Spleen (tissue), 7 donors: ENCODE measurements around the gene DNAJB9.
"Not testable (repeated sequence)": the region's sequence is repeated elsewhere in the genome, so short reads cannot be mapped to it uniquely, and the experiment has no call there.

Source experiments
- POLR2A ChIP-seq, 3 donors: fragments of 450-650 bp; IDR thresholded peaks; one replicate each; pipeline ENCODE4 v1.5.1; 2017; ENCODE audit warnings: antibody characterized with exemption in 3 of 3, mild to moderate bottlenecking in 1 of 3
- POLR2AphosphoS5 ChIP-seq, 3 donors: sonication (generic); formaldehyde crosslinking; IDR thresholded peaks; one replicate each; pipeline ENCODE4 v1.5.1; 2017; ENCODE audit warnings: antibody characterized with exemption in 3 of 3
- TF ChIP-seq, protein P1 (sequence below), 11 experiments: fragments of 200-600 bp in 7 of 11; fragments of 450-650 bp in 4 of 11; sonication (generic) in 4 of 11; IDR thresholded peaks in 8 of 11; conservative IDR thresholded peaks in 3 of 11; 1 replicate in 7 of 11; 2 replicates in 4 of 11; pipeline versions ENCODE4 v1.4.0 to v1.8.0; 2016 to 2021; ENCODE audit warnings: antibody characterized with exemption in 11 of 11, inconsistent platforms in 4 of 11, mild to moderate bottlenecking in 1 of 11
- donor health status: DM: no; HTN: no; CAD: no; lungs with moderate emphysema.
- donor health status: DM: no; HTN: no; CAD: no.
- donor health status: DM: no; HTN: no; CAD: no.

GRCh38 chr7:108538685-108539084 is 31.0 kb upstream of the DNAJB9 start:
- TF ChIP-seq, protein P1, sequence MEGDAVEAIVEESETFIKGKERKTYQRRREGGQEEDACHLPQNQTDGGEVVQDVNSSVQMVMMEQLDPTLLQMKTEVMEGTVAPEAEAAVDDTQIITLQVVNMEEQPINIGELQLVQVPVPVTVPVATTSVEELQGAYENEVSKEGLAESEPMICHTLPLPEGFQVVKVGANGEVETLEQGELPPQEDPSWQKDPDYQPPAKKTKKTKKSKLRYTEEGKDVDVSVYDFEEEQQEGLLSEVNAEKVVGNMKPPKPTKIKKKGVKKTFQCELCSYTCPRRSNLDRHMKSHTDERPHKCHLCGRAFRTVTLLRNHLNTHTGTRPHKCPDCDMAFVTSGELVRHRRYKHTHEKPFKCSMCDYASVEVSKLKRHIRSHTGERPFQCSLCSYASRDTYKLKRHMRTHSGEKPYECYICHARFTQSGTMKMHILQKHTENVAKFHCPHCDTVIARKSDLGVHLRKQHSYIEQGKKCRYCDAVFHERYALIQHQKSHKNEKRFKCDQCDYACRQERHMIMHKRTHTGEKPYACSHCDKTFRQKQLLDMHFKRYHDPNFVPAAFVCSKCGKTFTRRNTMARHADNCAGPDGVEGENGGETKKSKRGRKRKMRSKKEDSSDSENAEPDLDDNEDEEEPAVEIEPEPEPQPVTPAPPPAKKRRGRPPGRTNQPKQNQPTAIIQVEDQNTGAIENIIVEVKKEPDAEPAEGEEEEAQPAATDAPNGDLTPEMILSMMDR (IDR thresholded peaks at IDR 0.05 in 8 of 11, conservative IDR thresholded peaks at IDR 0.05 in 3 of 11) = not testable (repeated sequence)
- not testable (repeated sequence) for TF ChIP-seq POLR2A, POLR2AphosphoS5 (IDR thresholded peaks at IDR 0.05)
